Smooth muscle cell (in vitro differentiated cells): ENCODE results near the gene BCAR1. TPM values are rescaled to one million over a fixed set of nuclear protein-coding genes. Genes with fewer than 3 reads are reported as not detected.

ENCODE experiments used
- DNase-seq: peaks from one replicate; lab custom pipeline; 2025; ENCODE audit not compliant: unreplicated experiment; lab: John Stamatoyannopoulos, UW
- H2AFZ ChIP-seq: fragments of 200-600 bp; sonication (generic); 2 replicates; pipeline ENCODE4 v1.6.0; 2016; ENCODE audit warnings: antibody characterized with exemption, low read depth, mild to moderate bottlenecking
- H3F3A ChIP-seq: fragments of 200-600 bp; sonication (generic); 2 replicates; pipeline ENCODE4 v1.6.0; 2017; ENCODE audit warnings: antibody characterized with exemption, low read depth
- H3K27ac ChIP-seq: fragments of 200-600 bp; sonication (generic); 2 replicates; pipeline ENCODE4 v1.5.1; 2016; ENCODE audit warnings: low read depth, mild to moderate bottlenecking
- H3K27me3 ChIP-seq: fragments of 200-600 bp; sonication (generic); 2 replicates; pipeline ENCODE4 v1.6.1; 2016; ENCODE audit warnings: low read depth, mild to moderate bottlenecking
- H3K36me3 ChIP-seq: fragments of 200-600 bp; sonication (generic); 2 replicates; pipeline ENCODE4 v1.5.1; 2016; ENCODE audit warnings: low read depth
- H3K4me1 ChIP-seq: fragments of 200-600 bp; sonication (generic); 2 replicates; pipeline ENCODE4 v1.5.1; 2016; ENCODE audit warnings: low read depth
- H3K4me2 ChIP-seq: fragments of 200-600 bp; sonication (generic); 2 replicates; pipeline ENCODE4 v1.6.0; 2016; ENCODE audit warnings: mild to moderate bottlenecking
- H3K4me3 ChIP-seq: fragments of 200-600 bp; sonication (generic); 2 replicates; pipeline ENCODE4 v1.5.1; 2016; ENCODE audit warnings: mild to moderate bottlenecking
- H3K79me2 ChIP-seq: fragments of 200-600 bp; sonication (generic); 2 replicates; pipeline ENCODE4 v1.6.0; 2016; ENCODE audit warnings: low read depth, mild to moderate bottlenecking
- H3K9ac ChIP-seq: fragments of 200-600 bp; sonication (generic); 2 replicates; pipeline ENCODE4 v1.6.0; 2016; ENCODE audit warnings: low read depth
- H3K9me3 ChIP-seq: fragments of 200-600 bp; sonication (generic); replicated peaks from 2 replicates; pipeline ENCODE4 v1.5.1; 2016; ENCODE audit warnings: low read depth
- H4K20me1 ChIP-seq: fragments of 200-600 bp; sonication (generic); 2 replicates; pipeline ENCODE4 v1.6.0; 2016; ENCODE audit warnings: low read depth
- WGBS: methylation state at CpG from one replicate; pipeline ENCODE4 v1.1.7; 2016; ENCODE audit warnings: low lambda C conversion rate; 5-methylcytosine and 5-hydroxymethylcytosine counted together
- polyA plus RNA-seq: library from polyadenylated mRNA; unstranded; fragments of >200 nt; fragmentation: Nextera tagmentation; extraction: Ambion mirVana; gene quantifications from 2 replicates; pipeline ENCODE4 v1.2.1, GENCODE V29; 2016
- total RNA-seq: library from RNA; depleted of rRNA; stranded (reverse); fragments of >200 nt; gene quantifications from 2 replicates; pipeline ENCODE4 v1.2.3, GENCODE V29; 2014
- TF ChIP-seq, protein P1 (sequence below): fragments of 200-600 bp; sonication (generic); IDR thresholded peaks from 2 replicates; pipeline ENCODE4 v1.5.1; 2017; ENCODE audit warnings: borderline replicate concordance, mild to moderate bottlenecking, antibody characterized with exemption; ENCODE audit not compliant: insufficient read depth, poor library complexity, severe bottlenecking

The BCAR1 gene
- total and polyA plus RNA-seq, 2 experiments from 2014 or later: 49.4 to 117 TPM

- Histone ChIP-seq H3K4me2 (peak overlapping the region; percentile 79), H3K4me3 (no peak overlapping the region), H3K27ac (peak overlapping the region; percentile 72), H2AFZ (no peak overlapping the region), H3K36me3 (no peaks in the 10 kb centered on the region), H3K9ac (no peak overlapping the region), H3F3A (peaks cover 15% of the 10 kb centered on the region), H4K20me1 (no peaks in the 10 kb centered on the region), H3K27me3 (no peaks in the 10 kb centered on the region), H3K79me2 (no peaks in the 10 kb centered on the region), H3K9me3 (no peaks in the 10 kb centered on the region), H3K4me1 (peaks cover 4% of the 10 kb centered on the region)
- DNase-seq: no peak
- WGBS: 57% methylated on average over 6 of the region's 6 CpGs
- TF ChIP-seq, protein P1, sequence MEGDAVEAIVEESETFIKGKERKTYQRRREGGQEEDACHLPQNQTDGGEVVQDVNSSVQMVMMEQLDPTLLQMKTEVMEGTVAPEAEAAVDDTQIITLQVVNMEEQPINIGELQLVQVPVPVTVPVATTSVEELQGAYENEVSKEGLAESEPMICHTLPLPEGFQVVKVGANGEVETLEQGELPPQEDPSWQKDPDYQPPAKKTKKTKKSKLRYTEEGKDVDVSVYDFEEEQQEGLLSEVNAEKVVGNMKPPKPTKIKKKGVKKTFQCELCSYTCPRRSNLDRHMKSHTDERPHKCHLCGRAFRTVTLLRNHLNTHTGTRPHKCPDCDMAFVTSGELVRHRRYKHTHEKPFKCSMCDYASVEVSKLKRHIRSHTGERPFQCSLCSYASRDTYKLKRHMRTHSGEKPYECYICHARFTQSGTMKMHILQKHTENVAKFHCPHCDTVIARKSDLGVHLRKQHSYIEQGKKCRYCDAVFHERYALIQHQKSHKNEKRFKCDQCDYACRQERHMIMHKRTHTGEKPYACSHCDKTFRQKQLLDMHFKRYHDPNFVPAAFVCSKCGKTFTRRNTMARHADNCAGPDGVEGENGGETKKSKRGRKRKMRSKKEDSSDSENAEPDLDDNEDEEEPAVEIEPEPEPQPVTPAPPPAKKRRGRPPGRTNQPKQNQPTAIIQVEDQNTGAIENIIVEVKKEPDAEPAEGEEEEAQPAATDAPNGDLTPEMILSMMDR: no peak
Observed at GRCh38 chr16:75294773-75295459, 43.5 kb upstream of the BCAR1 start.

- WGBS: 33% methylated on average over 6 of the region's 6 CpGs
- TF ChIP-seq, protein P1: no peak
Observed at GRCh38 chr16:75293772-75294171, 42.3 kb upstream of the BCAR1 start.

GRCh38 chr16:75293173-75293572, 41.7 kb upstream of the BCAR1 start:
- DNase-seq: no peak
- H2AFZ ChIP-seq: no peak overlapping the region
- no peaks in the 10 kb centered on the region for H3K27me3 ChIP-seq
- no peak overlapping the region for H3K4me3 ChIP-seq
- H3K4me1 ChIP-seq: peaks cover 4% of the 10 kb centered on the region
- no peak overlapping the region for H3K9ac ChIP-seq
- 36% methylated on average over 4 of the region's 4 CpGs for WGBS
- H4K20me1 ChIP-seq: no peaks in the 10 kb centered on the region
- peaks cover 15% of the 10 kb centered on the region for H3F3A ChIP-seq
- H3K79me2 ChIP-seq: no peaks in the 10 kb centered on the region
- peak overlapping the region; percentile 72 for H3K27ac ChIP-seq
- H3K36me3 ChIP-seq: no peaks in the 10 kb centered on the region
- TF ChIP-seq, protein P1: no peak
- H3K4me2 ChIP-seq: peak overlapping the region; percentile 79
- H3K9me3 ChIP-seq: no peaks in the 10 kb centered on the region

More at GRCh38 chr16:75293772-75294171, 42.3 kb upstream of the BCAR1 start:
- peak overlapping the region; percentile 72 for H3K27ac ChIP-seq
- H3K36me3 ChIP-seq: no peaks in the 10 kb centered on the region
- H3K9ac ChIP-seq: peak overlapping the region; percentile 10
- H4K20me1 ChIP-seq: no peaks in the 10 kb centered on the region
- peaks cover 4% of the 10 kb centered on the region for H3K4me1 ChIP-seq
- peaks cover 15% of the 10 kb centered on the region for H3F3A ChIP-seq
- peak overlapping the region; percentile 19 for H3K4me3 ChIP-seq
- H2AFZ ChIP-seq: no peak overlapping the region
- H3K4me2 ChIP-seq: peak overlapping the region; percentile 79
- H3K79me2 ChIP-seq: no peaks in the 10 kb centered on the region
- no peaks in the 10 kb centered on the region for H3K27me3 ChIP-seq
- no peak for DNase-seq
- no peaks in the 10 kb centered on the region for H3K9me3 ChIP-seq

GRCh38 chr16:75292691-75293090, 41.3 kb upstream of the BCAR1 start:
- no peak overlapping the region for H3K4me3 ChIP-seq
- peaks cover 15% of the 10 kb centered on the region for H3F3A ChIP-seq
- H3K9ac ChIP-seq: no peak overlapping the region
- H3K36me3 ChIP-seq: no peaks in the 10 kb centered on the region
- no peaks in the 10 kb centered on the region for H4K20me1 ChIP-seq
- no peak overlapping the region for H3K4me2 ChIP-seq
- TF ChIP-seq, protein P1: no peak
- H3K27me3 ChIP-seq: no peaks in the 10 kb centered on the region
- H3K27ac ChIP-seq: peak overlapping the region; percentile 72
- no peak for DNase-seq
- 87% methylated on average over 3 of the region's 3 CpGs for WGBS
- no peaks in the 10 kb centered on the region for H3K79me2 ChIP-seq
- H3K4me1 ChIP-seq: peaks cover 4% of the 10 kb centered on the region
- H3K9me3 ChIP-seq: no peaks in the 10 kb centered on the region
- no peak overlapping the region for H2AFZ ChIP-seq
